ENCODE data around the gene PLTP.

GRCh38 chr20:45924391-45925261 is 12.7 kb upstream of the PLTP start:
- TF ChIP-seq CTCF (IDR thresholded peaks at IDR 0.05) (no peak), POLR2A (IDR thresholded peaks at IDR 0.05) (no peak)
